Astrocyte (in vitro differentiated cells and primary cell): ENCODE data around the gene TMPRSS12. TPM values are rescaled to one million over a fixed set of nuclear protein-coding genes. Genes with fewer than 3 reads are reported as not detected.

Source experiments
- DNase-seq: peaks from one replicate; pipeline ENCODE4 v3.0.0-alpha.2; 2010; ENCODE audit warnings: low read depth
- FAIRE-seq: peaks from 2 replicates; lab custom pipeline; 2011; peaks lifted over from hg19 to GRCh38; lab: Jason Lieb, UNC
- H2AFZ ChIP-seq: 2 replicates; pipeline ENCODE4 v1.6.0; 2012; ENCODE audit warnings: low read depth, low read length, inconsistent platforms
- H3K27ac ChIP-seq: 2 replicates; pipeline ENCODE4 v1.5.1; 2011; ENCODE audit warnings: low read depth, low read length, inconsistent platforms
- H3K27me3 ChIP-seq: 2 replicates; pipeline ENCODE4 v1.6.0; 2011; ENCODE audit warnings: low read length, inconsistent platforms; ENCODE audit not compliant: insufficient read depth
- H3K36me3 ChIP-seq: 2 replicates; pipeline ENCODE4 v1.5.1; 2011; ENCODE audit warnings: low read length, inconsistent platforms; ENCODE audit not compliant: insufficient read depth
- H3K4me1 ChIP-seq: 2 replicates; pipeline ENCODE4 v1.5.1; 2011; ENCODE audit warnings: low read length, inconsistent platforms; ENCODE audit not compliant: insufficient read depth
- H3K4me2 ChIP-seq: 2 replicates; pipeline ENCODE4 v1.6.0; 2012; ENCODE audit warnings: low read length, inconsistent platforms
- H3K4me3 ChIP-seq: 2 replicates; pipeline ENCODE4 v1.5.1; 2011; ENCODE audit warnings: low read depth, mild to moderate bottlenecking, low read length, inconsistent platforms; ENCODE audit not compliant: insufficient read depth
- H3K79me2 ChIP-seq: 2 replicates; pipeline ENCODE4 v1.6.0; 2012; ENCODE audit warnings: mild to moderate bottlenecking, low read length, inconsistent platforms; ENCODE audit not compliant: insufficient read depth
- H3K9ac ChIP-seq: 2 replicates; pipeline ENCODE4 v1.6.0; 2012; ENCODE audit warnings: mild to moderate bottlenecking, low read length, inconsistent platforms
- H3K9me3 ChIP-seq: 2 replicates; pipeline ENCODE4 v1.5.1; 2012; ENCODE audit warnings: low read depth, mild to moderate bottlenecking, low read length, inconsistent platforms; ENCODE audit not compliant: insufficient read depth
- H4K20me1 ChIP-seq: 2 replicates; pipeline ENCODE4 v1.6.0; 2012; ENCODE audit warnings: low read length, inconsistent platforms; ENCODE audit not compliant: insufficient read depth
- H3K27ac Mint-ChIP-seq: one replicate; pipeline ENCODE4 v1.8.0; 2021; ENCODE audit warnings: mild to moderate bottlenecking, mixed read lengths; ENCODE audit not compliant: unreplicated experiment
- H3K27me3 Mint-ChIP-seq: one replicate; pipeline ENCODE4 v1.8.0; 2021; ENCODE audit warnings: low read depth, mixed read lengths; ENCODE audit not compliant: unreplicated experiment
- H3K36me3 Mint-ChIP-seq: one replicate; pipeline ENCODE4 v1.8.0; 2021; ENCODE audit warnings: low read depth, mixed read lengths; ENCODE audit not compliant: unreplicated experiment
- H3K4me1 Mint-ChIP-seq: one replicate; pipeline ENCODE4 v1.8.0; 2021; ENCODE audit warnings: low read depth, mixed read lengths; ENCODE audit not compliant: unreplicated experiment
- H3K4me3 Mint-ChIP-seq: one replicate; pipeline ENCODE4 v1.8.0; 2021; ENCODE audit warnings: mild to moderate bottlenecking, moderate library complexity, mixed read lengths; ENCODE audit not compliant: unreplicated experiment
- H3K9me3 Mint-ChIP-seq: one replicate; pipeline ENCODE4 v1.8.0; 2021; ENCODE audit warnings: mild to moderate bottlenecking, mixed read lengths; ENCODE audit not compliant: unreplicated experiment
- CTCF ChIP-seq: IDR thresholded peaks from 2 replicates; pipeline ENCODE4 v1.5.1; 2011; ENCODE audit warnings: low read depth, mild to moderate bottlenecking, inconsistent platforms, low read length, moderate library complexity; ENCODE audit not compliant: insufficient read depth
- EZH2 ChIP-seq: IDR thresholded peaks from 2 replicates; pipeline ENCODE4 v1.6.1; 2012; ENCODE audit warnings: mild to moderate bottlenecking, low read length, inconsistent platforms; ENCODE audit not compliant: insufficient read depth
- total RNA-seq: library from RNA; stranded (reverse); gene quantifications from 2 replicates; pipeline ENCODE4 v1.2.1, GENCODE V29; 2021

Gene TMPRSS12
- total RNA-seq, 1 donor from 2014 or later = not detected

DNA sequence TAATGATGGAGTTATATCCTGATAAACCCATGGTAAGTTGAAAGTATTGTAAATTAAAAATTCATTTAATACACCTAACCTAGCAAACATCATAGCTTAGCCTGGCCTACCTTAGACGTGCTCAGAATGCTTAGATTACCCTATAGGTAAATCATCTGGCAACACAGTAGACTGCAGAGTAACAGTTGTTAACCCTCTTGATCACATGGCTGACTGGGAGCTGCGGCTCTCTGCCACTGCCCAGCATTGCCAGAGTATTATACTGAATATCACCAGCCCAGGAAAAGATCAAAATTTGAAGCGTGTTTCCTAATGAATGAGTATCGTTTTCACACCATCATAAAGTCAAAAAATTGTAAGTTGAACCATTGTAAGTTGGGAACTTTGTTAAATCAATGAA is 17.8 kb upstream of the TMPRSS12 start:
- Mint-ChIP-seq H3K27ac (peak overlapping the region; percentile 59), H3K9me3 (no peaks in the 10 kb centered on the region)
- no peak for FAIRE-seq

DNA sequence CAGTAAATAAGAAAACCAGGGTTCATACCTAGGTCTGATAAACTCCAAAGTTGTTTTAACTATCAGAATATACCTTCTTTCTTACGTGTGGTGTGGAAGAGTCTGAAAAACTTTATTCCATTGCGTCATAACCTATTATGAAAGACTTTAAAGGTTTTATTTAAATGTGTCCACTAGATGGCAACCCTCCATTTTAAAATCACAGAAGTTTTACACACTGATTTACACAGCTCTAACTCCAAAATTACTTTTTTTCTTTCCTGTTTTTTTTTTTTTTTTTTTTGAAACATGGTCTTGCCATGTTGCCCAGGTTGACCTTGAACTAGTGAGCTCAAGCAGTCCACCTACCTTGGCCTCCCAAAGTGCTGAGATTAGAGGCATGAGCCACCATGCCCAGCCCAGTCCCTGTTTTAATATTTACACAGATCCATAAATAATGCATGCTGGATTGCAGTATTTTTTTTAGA is 17.3 kb upstream of the TMPRSS12 start:
- H3K36me3 ChIP-seq = no peaks in the 10 kb centered on the region
- no peaks in the 10 kb centered on the region for H3K79me2 ChIP-seq
- no peaks in the 10 kb centered on the region for H3K4me1 ChIP-seq
- no peaks in the 10 kb centered on the region for H3K9me3 ChIP-seq
- no peaks in the 10 kb centered on the region for H3K36me3 Mint-ChIP-seq
- H3K4me3 ChIP-seq = no peak overlapping the region
- no peak overlapping the region for H3K4me2 ChIP-seq
- no peak overlapping the region for H3K9ac ChIP-seq
- FAIRE-seq = peak; percentile 74
- no peak overlapping the region for H2AFZ ChIP-seq
- H3K27ac Mint-ChIP-seq = peak overlapping the region; percentile 59
- peaks cover 2% of the 10 kb centered on the region for H3K27me3 Mint-ChIP-seq
- H3K27me3 ChIP-seq = no peaks in the 10 kb centered on the region
- no peak overlapping the region for H3K4me3 Mint-ChIP-seq
- H3K27ac ChIP-seq = no peak overlapping the region
- TF ChIP-seq EZH2 (no peak), CTCF (peak; percentile 51)
- peak; percentile 58 for DNase-seq
- no peaks in the 10 kb centered on the region for H3K4me1 Mint-ChIP-seq
- H3K9me3 Mint-ChIP-seq = no peaks in the 10 kb centered on the region
- H4K20me1 ChIP-seq = no peaks in the 10 kb centered on the region

More for the DNA sequence above, 17.8 kb upstream of the TMPRSS12 start:
- no peak for DNase-seq
- H3K27me3 ChIP-seq = no peaks in the 10 kb centered on the region
- H2AFZ ChIP-seq = no peak overlapping the region
- Mint-ChIP-seq H3K36me3 (no peaks in the 10 kb centered on the region), H3K4me1 (no peaks in the 10 kb centered on the region), H3K4me3 (peak overlapping the region; percentile 6), H3K27me3 (peaks cover 2% of the 10 kb centered on the region)
- no peak overlapping the region for H3K4me2 ChIP-seq
- H3K9me3 ChIP-seq = no peaks in the 10 kb centered on the region
- TF ChIP-seq CTCF (no peak), EZH2 (no peak)
- H3K9ac ChIP-seq = no peak overlapping the region
- no peaks in the 10 kb centered on the region for H3K79me2 ChIP-seq
- H3K4me1 ChIP-seq = no peaks in the 10 kb centered on the region
- no peak overlapping the region for H3K27ac ChIP-seq
- H3K36me3 ChIP-seq = no peaks in the 10 kb centered on the region
- no peak overlapping the region for H3K4me3 ChIP-seq
- no peaks in the 10 kb centered on the region for H4K20me1 ChIP-seq

DNA sequence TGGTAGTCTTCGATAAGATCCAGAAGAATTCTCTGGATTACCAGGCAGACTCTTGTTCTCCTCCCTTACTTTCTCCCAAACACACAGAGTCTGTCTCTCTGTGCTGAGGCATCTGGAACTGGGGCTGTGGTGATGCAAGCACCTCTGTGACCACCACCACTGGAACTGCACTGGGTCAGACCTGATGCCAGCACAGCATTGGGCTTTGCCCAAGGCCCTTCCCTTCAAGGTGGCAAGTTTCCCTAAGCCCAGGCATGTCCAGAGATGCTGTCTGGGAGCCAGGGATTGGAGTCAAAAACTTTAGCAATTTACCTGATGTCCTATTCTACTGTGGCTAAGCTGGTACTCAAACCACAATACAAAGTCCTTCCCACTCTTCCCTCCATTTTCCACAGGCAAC is 14.6 kb upstream of the TMPRSS12 start:
- TF ChIP-seq CTCF = no peak
- no peak for TF ChIP-seq EZH2
- H3K27me3 Mint-ChIP-seq = peaks cover 2% of the 10 kb centered on the region
- no peaks in the 10 kb centered on the region for H3K4me1 Mint-ChIP-seq
- no peak overlapping the region for H3K9ac ChIP-seq
- no peak overlapping the region for H3K4me2 ChIP-seq
- H3K9me3 Mint-ChIP-seq = peaks cover 8% of the 10 kb centered on the region
- H3K27me3 ChIP-seq = no peaks in the 10 kb centered on the region
- H3K79me2 ChIP-seq = no peaks in the 10 kb centered on the region
- no peaks in the 10 kb centered on the region for H3K36me3 Mint-ChIP-seq
- no peak overlapping the region for H3K27ac ChIP-seq
- FAIRE-seq (no peak), DNase-seq (no peak)
- no peak overlapping the region for H3K27ac Mint-ChIP-seq
- H3K36me3 ChIP-seq = no peaks in the 10 kb centered on the region
- H3K9me3 ChIP-seq = peaks cover under 1% of the 10 kb centered on the region
- no peak overlapping the region for H2AFZ ChIP-seq
- no peaks in the 10 kb centered on the region for H4K20me1 ChIP-seq
- H3K4me3 Mint-ChIP-seq = no peak overlapping the region
- no peak overlapping the region for H3K4me3 ChIP-seq
- H3K4me1 ChIP-seq = no peaks in the 10 kb centered on the region
